ENCODE data around the gene SMIM45.

The SMIM45 gene

GRCh38 chr22:41915786-41916493 lies 36.0 kb upstream of the SMIM45 start:
- no peak for DNase-seq

GRCh38 chr22:41916745-41917358 lies 35.1 kb upstream of the SMIM45 start:
- no peak for DNase-seq

- DNase-seq, result peak; percentile 81
Observed at GRCh38 chr22:41917375-41917902, 34.5 kb upstream of the SMIM45 start.

- peak; percentile 24 for DNase-seq
Observed at GRCh38 chr22:41917903-41918791, 33.8 kb upstream of the SMIM45 start.

- DNase-seq, result no peak
Observed at GRCh38 chr22:41919357-41920224, 32.4 kb upstream of the SMIM45 start.

- DNase-seq, result no peak
Observed at GRCh38 chr22:41920271-41920976, 31.5 kb upstream of the SMIM45 start.

GRCh38 chr22:41922328-41922727 lies 29.6 kb upstream of the SMIM45 start:
- no peak for DNase-seq

- DNase-seq, result no peak
Observed at GRCh38 chr22:41922940-41923594, 28.9 kb upstream of the SMIM45 start.

GRCh38 chr22:41923595-41924276 lies 28.2 kb upstream of the SMIM45 start:
- DNase-seq, result no peak

GRCh38 chr22:41925783-41926460 lies 26.0 kb upstream of the SMIM45 start:
- DNase-seq, result no peak

GRCh38 chr22:41927813-41928212 lies 24.1 kb upstream of the SMIM45 start:
- no peak for DNase-seq

- DNase-seq, result no peak
Observed at GRCh38 chr22:41928593-41929417, 23.1 kb upstream of the SMIM45 start.

- peak; percentile 58 for DNase-seq
Observed at GRCh38 chr22:41929418-41929810, 22.5 kb upstream of the SMIM45 start.

- DNase-seq, result no peak
Observed at GRCh38 chr22:41931701-41932269, 20.2 kb upstream of the SMIM45 start.

- no peak for DNase-seq
Observed at GRCh38 chr22:41932353-41932752, 19.6 kb upstream of the SMIM45 start.

GRCh38 chr22:41933411-41934177 lies 18.4 kb upstream of the SMIM45 start:
- DNase-seq, result no peak

- DNase-seq, result no peak
Observed at GRCh38 chr22:41934284-41935014, 17.5 kb upstream of the SMIM45 start.

All from NCI-H1092 (cell line).